ENCODE results near the gene PGM1.

DNA sequence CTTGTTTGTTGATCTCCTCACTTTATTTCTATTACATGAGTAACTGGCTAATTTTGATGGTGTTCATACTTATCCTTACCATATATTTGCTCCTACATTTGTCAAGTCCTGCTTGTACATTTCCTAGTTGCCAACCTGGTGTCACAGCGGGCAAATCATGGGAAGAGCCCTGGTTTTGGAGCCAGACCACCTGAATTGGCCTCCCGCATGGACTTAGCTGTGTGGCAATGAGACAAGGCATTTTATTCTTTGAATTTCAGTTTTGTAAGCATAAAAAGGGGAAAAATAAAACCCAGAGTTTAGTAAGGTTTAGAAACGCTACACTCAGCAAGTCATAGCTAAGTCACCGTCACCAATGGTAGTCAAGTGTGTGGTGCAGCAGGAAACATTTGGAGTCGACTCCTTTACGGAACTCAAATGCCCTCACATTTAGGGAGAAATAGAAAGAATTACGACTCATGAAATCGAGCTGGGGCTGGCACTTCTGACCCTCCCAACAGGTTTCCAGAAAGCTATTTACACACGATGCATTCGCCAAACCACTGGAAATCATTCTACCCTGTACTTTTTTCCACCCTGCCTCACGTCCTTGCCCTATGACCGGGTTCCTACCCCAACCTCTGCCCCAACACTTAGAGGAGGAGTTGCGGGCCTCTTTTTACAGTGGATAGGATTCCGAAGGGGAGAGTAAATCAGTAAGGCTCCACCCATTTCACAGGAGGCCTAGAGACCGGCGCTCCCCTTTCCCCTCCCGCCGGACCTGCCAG lies 492 bp upstream of the PGM1 start:
- TF ChIP-seq, protein P1, sequence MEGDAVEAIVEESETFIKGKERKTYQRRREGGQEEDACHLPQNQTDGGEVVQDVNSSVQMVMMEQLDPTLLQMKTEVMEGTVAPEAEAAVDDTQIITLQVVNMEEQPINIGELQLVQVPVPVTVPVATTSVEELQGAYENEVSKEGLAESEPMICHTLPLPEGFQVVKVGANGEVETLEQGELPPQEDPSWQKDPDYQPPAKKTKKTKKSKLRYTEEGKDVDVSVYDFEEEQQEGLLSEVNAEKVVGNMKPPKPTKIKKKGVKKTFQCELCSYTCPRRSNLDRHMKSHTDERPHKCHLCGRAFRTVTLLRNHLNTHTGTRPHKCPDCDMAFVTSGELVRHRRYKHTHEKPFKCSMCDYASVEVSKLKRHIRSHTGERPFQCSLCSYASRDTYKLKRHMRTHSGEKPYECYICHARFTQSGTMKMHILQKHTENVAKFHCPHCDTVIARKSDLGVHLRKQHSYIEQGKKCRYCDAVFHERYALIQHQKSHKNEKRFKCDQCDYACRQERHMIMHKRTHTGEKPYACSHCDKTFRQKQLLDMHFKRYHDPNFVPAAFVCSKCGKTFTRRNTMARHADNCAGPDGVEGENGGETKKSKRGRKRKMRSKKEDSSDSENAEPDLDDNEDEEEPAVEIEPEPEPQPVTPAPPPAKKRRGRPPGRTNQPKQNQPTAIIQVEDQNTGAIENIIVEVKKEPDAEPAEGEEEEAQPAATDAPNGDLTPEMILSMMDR (IDR thresholded peaks at IDR 0.05; ENCODE audit: insufficient read depth, low read depth, low read length): no peak
- TF ChIP-seq EZH2 (IDR thresholded peaks at IDR 0.05; ENCODE audit: insufficient read depth, low read length): no peak
